Neural progenitor cell (in vitro differentiated cells): ENCODE measurements around the gene TMEM130. TPM values are rescaled to one million over a fixed set of nuclear protein-coding genes. Genes with fewer than 3 reads are reported as not detected.

Experiments used
- DNase-seq: peaks from one replicate; pipeline ENCODE4 v3.0.0-alpha.2; 2016; ENCODE audit warnings: low spot score
- H2AFZ ChIP-seq: fragments of 200-600 bp; sonication (generic); replicated peaks from 2 replicates; pipeline ENCODE4 v1.6.1; 2016; ENCODE audit warnings: antibody characterized with exemption
- H3F3A ChIP-seq: fragments of 200-600 bp; sonication (generic); 2 replicates; pipeline ENCODE4 v1.6.1; 2016; ENCODE audit warnings: antibody characterized with exemption, low read depth
- H3K27ac ChIP-seq: fragments of 200-600 bp; sonication (generic); 2 replicates; pipeline ENCODE4 v1.5.1; 2016; ENCODE audit warnings: mild to moderate bottlenecking
- H3K27me3 ChIP-seq: fragments of 200-600 bp; sonication (generic); 2 replicates; pipeline ENCODE4 v1.6.1; 2016; ENCODE audit warnings: mild to moderate bottlenecking, moderate library complexity
- H3K36me3 ChIP-seq: fragments of 200-600 bp; sonication (generic); 2 replicates; pipeline ENCODE4 v1.5.1; 2016
- H3K4me1 ChIP-seq: fragments of 200-600 bp; sonication (generic); 2 replicates; pipeline ENCODE4 v1.6.1; 2016; ENCODE audit warnings: mixed run types
- H3K4me2 ChIP-seq: fragments of 200-600 bp; sonication (generic); 2 replicates; pipeline ENCODE4 v1.6.1; 2016
- H3K4me3 ChIP-seq: fragments of 200-600 bp; sonication (generic); 2 replicates; pipeline ENCODE4 v1.5.1; 2016
- H3K79me2 ChIP-seq: fragments of 200-600 bp; sonication (generic); 2 replicates; pipeline ENCODE4 v1.6.1; 2016; ENCODE audit warnings: low read depth
- H3K9ac ChIP-seq: fragments of 200-600 bp; sonication (generic); 2 replicates; pipeline ENCODE4 v1.6.1; 2016
- H3K9me3 ChIP-seq: fragments of 200-600 bp; sonication (generic); 2 replicates; pipeline ENCODE4 v1.5.1; 2016; ENCODE audit warnings: low read depth
- H4K20me1 ChIP-seq: fragments of 200-600 bp; sonication (generic); 2 replicates; pipeline ENCODE4 v1.6.1; 2016; ENCODE audit warnings: low read depth
- H3K27ac Mint-ChIP-seq: 3 replicates; pipeline ENCODE4 v1.8.0; 2021; ENCODE audit warnings: mixed read lengths
- H3K27me3 Mint-ChIP-seq: 2 replicates; pipeline ENCODE4 v1.8.0; 2022; ENCODE audit warnings: low read depth, mild to moderate bottlenecking, inconsistent platforms, moderate library complexity, mixed read lengths; ENCODE audit not compliant: insufficient read depth
- H3K36me3 Mint-ChIP-seq: 3 replicates; pipeline ENCODE4 v1.8.0; 2021; ENCODE audit warnings: mixed read lengths
- H3K4me1 Mint-ChIP-seq: 3 replicates; pipeline ENCODE4 v1.8.0; 2021; ENCODE audit warnings: mixed read lengths
- H3K4me3 Mint-ChIP-seq: 3 replicates; pipeline ENCODE4 v1.8.0; 2021; ENCODE audit warnings: mild to moderate bottlenecking, moderate library complexity, mixed read lengths
- H3K9me3 Mint-ChIP-seq: 3 replicates; pipeline ENCODE4 v1.8.0; 2020; ENCODE audit warnings: mixed read lengths
- EZH2 ChIP-seq: fragments of 200-600 bp; sonication (generic); IDR thresholded peaks from 2 replicates; pipeline ENCODE4 v1.6.1; 2017; ENCODE audit warnings: antibody characterized with exemption, mild to moderate bottlenecking, moderate library complexity
- EZH2phosphoT487 ChIP-seq: fragments of 200-600 bp; sonication (generic); IDR thresholded peaks from 2 replicates; pipeline ENCODE4 v1.6.1; 2017; ENCODE audit warnings: antibody characterized with exemption
- total RNA-seq: library from RNA; depleted of rRNA; stranded (reverse); fragments of >200 nt; gene quantifications from 2 replicates; pipeline ENCODE4 v1.2.3, GENCODE V29; 2015; ENCODE audit warnings: low replicate concordance
- TF ChIP-seq, protein P1 (sequence below): fragments of 200-600 bp; sonication (generic); IDR thresholded peaks from 2 replicates; pipeline ENCODE4 v1.5.1; 2017; ENCODE audit warnings: antibody characterized with exemption, mild to moderate bottlenecking

TMEM130 gene, protein sequence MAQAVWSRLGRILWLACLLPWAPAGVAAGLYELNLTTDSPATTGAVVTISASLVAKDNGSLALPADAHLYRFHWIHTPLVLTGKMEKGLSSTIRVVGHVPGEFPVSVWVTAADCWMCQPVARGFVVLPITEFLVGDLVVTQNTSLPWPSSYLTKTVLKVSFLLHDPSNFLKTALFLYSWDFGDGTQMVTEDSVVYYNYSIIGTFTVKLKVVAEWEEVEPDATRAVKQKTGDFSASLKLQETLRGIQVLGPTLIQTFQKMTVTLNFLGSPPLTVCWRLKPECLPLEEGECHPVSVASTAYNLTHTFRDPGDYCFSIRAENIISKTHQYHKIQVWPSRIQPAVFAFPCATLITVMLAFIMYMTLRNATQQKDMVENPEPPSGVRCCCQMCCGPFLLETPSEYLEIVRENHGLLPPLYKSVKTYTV
- 1.0 and 2.3 TPM in 2 replicates for total RNA-seq

DNA sequence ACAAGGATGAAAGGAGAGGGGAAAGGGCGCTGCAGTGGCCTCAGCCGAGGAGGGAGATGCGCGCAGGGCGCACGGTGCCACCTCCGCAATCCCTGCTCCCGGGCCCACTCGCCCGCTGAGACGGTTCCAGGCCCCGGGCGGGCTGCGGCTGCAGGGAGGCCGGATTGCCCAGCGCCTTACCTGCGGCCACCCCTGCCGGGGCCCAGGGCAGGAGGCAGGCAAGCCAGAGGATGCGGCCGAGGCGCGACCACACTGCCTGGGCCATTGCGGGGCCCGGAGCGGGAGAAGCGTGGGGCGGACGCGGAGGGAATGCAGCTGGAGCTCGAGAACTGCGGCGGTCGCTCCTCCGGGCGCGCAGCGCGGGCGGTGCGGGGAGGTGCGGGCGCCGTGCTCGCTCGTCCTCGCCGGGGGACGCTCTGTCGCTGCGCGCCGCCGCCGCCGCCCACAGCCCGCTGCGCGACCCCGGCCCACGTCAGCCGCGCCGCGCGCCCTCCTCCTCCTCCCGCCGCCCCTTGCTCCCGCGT lies at the start of gene TMEM130:
TMEM130 (minus strand) TSS at position 418 of the 524 bp plus-strand sequence; CDS start at position 265, 153 bp downstream.
- Mint-ChIP-seq H3K4me3 (peak within 1 kb of the TSS; percentile 89), H3K4me1 (peaks cover 19% of the 10 kb centered on the region), H3K36me3 (no peaks in the 10 kb centered on the region), H3K9me3 (no peaks in the 10 kb centered on the region), H3K27me3 (peaks cover 34% of the 10 kb centered on the region), H3K27ac (no peak within 1 kb of the TSS)
- peak; percentile 65 for DNase-seq
- peak within 1 kb of the TSS; percentile 64 for H3K4me3 ChIP-seq
- peaks cover 6% of the 10 kb centered on the region for H3K4me1 ChIP-seq
- H3F3A ChIP-seq, result peaks cover 15% of the 10 kb centered on the region
- no peaks in the 10 kb centered on the region for H3K79me2 ChIP-seq
- peak; percentile 82 for TF ChIP-seq EZH2phosphoT487
- TF ChIP-seq, protein P1, sequence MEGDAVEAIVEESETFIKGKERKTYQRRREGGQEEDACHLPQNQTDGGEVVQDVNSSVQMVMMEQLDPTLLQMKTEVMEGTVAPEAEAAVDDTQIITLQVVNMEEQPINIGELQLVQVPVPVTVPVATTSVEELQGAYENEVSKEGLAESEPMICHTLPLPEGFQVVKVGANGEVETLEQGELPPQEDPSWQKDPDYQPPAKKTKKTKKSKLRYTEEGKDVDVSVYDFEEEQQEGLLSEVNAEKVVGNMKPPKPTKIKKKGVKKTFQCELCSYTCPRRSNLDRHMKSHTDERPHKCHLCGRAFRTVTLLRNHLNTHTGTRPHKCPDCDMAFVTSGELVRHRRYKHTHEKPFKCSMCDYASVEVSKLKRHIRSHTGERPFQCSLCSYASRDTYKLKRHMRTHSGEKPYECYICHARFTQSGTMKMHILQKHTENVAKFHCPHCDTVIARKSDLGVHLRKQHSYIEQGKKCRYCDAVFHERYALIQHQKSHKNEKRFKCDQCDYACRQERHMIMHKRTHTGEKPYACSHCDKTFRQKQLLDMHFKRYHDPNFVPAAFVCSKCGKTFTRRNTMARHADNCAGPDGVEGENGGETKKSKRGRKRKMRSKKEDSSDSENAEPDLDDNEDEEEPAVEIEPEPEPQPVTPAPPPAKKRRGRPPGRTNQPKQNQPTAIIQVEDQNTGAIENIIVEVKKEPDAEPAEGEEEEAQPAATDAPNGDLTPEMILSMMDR, result no peak
- TF ChIP-seq EZH2, result peak; percentile 71
- peak within 1 kb of the TSS; percentile 99 for H2AFZ ChIP-seq
- H4K20me1 ChIP-seq, result no peaks in the 10 kb centered on the region
- no peak within 1 kb of the TSS for H3K27ac ChIP-seq
- peak within 1 kb of the TSS; percentile 98 for H3K4me2 ChIP-seq
- H3K27me3 ChIP-seq, result peaks cover 44% of the 10 kb centered on the region
- H3K36me3 ChIP-seq, result no peaks in the 10 kb centered on the region
- H3K9me3 ChIP-seq, result no peaks in the 10 kb centered on the region
- H3K9ac ChIP-seq, result no peak within 1 kb of the TSS

DNA sequence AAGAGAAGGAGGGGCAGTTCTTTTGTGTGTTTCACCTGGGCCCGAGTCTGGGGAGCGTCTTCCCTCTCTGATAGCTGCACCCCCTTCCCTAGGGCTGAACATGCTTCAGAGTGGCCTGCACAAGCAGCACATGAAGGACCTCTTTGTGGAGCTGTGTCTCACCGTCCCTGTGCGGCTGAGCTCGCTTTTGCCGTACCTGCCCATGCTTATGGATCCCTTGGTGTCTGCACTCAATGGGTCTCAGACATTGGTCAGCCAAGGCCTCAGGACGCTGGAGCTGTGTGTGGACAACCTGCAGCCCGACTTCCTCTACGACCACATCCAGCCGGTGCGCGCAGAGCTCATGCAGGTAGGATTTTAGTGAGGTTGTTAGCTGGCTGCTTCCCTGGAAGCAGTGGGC lies 47.5 kb upstream of the TMEM130 start:
- Histone ChIP-seq H3K4me1 (no peaks in the 10 kb centered on the region), H3K79me2 (no peaks in the 10 kb centered on the region), H3K4me2 (no peak overlapping the region), H3K4me3 (no peak overlapping the region), H3K36me3 (peaks cover 4% of the 10 kb centered on the region), H3K9me3 (no peaks in the 10 kb centered on the region), H3K27me3 (no peaks in the 10 kb centered on the region), H2AFZ (no peak overlapping the region), H3F3A (no peaks in the 10 kb centered on the region), H3K9ac (no peak overlapping the region), H3K27ac (no peak overlapping the region), H4K20me1 (peaks cover 4% of the 10 kb centered on the region)
- Mint-ChIP-seq H3K27me3 (no peaks in the 10 kb centered on the region), H3K4me1 (no peaks in the 10 kb centered on the region), H3K27ac (no peak overlapping the region), H3K9me3 (no peaks in the 10 kb centered on the region), H3K4me3 (no peak overlapping the region), H3K36me3 (peaks cover 34% of the 10 kb centered on the region)
- TF ChIP-seq, protein P1, result no peak
- TF ChIP-seq EZH2 (no peak), EZH2phosphoT487 (no peak)
- no peak for DNase-seq

DNA sequence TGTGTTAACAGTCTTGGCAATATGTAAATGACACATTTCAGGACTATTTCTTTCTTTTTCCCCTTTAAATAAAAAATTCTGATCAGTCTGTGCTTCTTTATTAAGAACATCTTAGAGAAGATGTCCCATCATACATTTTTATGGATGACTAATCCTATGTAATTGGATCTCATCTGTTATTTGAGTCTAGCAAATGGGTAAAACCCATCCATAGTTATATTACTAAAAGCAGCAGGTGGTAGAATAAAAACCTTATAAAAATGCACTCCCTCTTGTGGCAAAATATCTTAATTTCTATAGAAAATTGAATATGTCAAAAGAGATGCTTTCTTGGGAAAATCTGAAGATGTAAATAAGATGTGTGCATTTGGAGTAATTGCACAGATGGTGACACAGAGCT lies 43.8 kb upstream of the TMEM130 start:
- no peaks in the 10 kb centered on the region for H3F3A ChIP-seq
- no peaks in the 10 kb centered on the region for H3K27me3 ChIP-seq
- no peak overlapping the region for H3K4me2 ChIP-seq
- peaks cover 4% of the 10 kb centered on the region for H4K20me1 ChIP-seq
- H3K27me3 Mint-ChIP-seq, result no peaks in the 10 kb centered on the region
- no peak overlapping the region for H3K27ac Mint-ChIP-seq
- H3K4me3 Mint-ChIP-seq, result no peak overlapping the region
- no peaks in the 10 kb centered on the region for H3K4me1 Mint-ChIP-seq
- H3K79me2 ChIP-seq, result no peaks in the 10 kb centered on the region
- H3K9me3 ChIP-seq, result no peaks in the 10 kb centered on the region
- no peak overlapping the region for H3K4me3 ChIP-seq
- H3K27ac ChIP-seq, result no peak overlapping the region
- TF ChIP-seq, protein P1, result no peak
- TF ChIP-seq EZH2 (no peak), EZH2phosphoT487 (no peak)
- peaks cover 39% of the 10 kb centered on the region for H3K36me3 Mint-ChIP-seq
- DNase-seq, result no peak
- no peak overlapping the region for H2AFZ ChIP-seq
- no peak overlapping the region for H3K9ac ChIP-seq
- peaks cover 9% of the 10 kb centered on the region for H3K36me3 ChIP-seq
- H3K4me1 ChIP-seq, result no peaks in the 10 kb centered on the region
- no peaks in the 10 kb centered on the region for H3K9me3 Mint-ChIP-seq
